ENCODE results near the gene ITGB1.
"Not testable (repeated sequence)": the region's sequence is repeated elsewhere in the genome, so short reads cannot be mapped to it uniquely, and the experiment has no call there.

ITGB1 gene

DNA sequence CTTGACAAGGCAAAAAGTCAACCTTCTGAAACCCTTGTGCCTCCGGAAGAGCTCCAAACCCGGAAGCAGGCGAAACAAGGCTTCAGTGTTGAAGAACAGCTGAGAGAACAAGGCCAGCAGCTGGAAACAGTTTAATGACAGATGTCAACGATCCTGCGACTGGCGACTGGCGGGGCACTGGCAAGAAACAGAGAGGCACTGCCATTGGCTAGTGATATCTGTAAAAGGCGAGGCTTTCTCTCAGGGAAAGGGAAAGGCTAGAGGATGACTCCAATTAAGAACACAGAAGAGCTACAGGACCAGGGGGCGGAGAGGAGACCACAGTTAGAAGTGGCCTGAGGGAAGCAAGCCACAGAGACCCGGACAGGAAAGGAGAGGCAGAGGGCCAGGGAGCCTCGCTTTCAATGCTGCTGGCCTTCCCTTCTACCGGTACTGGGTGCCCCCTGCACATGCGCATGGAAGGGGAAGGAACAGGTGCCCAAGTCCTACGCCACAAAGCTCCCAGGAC lies 19.4 kb downstream of the ITGB1 start:
- no peak for DNase-seq (ENCODE audit: low read depth, low spot score)

DNA sequence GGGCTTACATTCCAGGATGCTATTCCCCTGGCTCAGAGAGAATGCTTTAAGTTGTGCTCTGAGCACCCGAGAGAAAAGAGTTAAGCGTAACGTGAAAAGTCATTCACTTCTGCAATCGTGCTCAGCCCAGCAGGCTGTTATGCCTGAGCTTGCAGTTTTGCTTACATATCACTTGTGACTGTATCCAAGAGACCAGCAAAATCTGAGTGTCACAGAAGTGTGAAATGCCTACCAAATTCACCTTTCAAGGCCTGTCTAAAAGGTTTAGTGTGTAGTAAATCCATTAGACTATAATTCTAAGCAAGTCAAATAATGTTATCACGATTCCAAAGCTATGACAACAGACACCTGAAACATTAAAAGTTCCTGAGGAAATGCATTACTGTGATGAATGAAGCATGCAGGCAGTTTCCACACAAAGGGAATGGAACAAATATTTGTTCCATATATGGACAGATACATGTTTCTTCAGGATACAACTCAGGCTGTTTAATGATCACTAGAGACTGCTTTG lies 20.1 kb downstream of the ITGB1 start:
- no peak for DNase-seq (ENCODE audit: low read depth, low spot score)

DNA sequence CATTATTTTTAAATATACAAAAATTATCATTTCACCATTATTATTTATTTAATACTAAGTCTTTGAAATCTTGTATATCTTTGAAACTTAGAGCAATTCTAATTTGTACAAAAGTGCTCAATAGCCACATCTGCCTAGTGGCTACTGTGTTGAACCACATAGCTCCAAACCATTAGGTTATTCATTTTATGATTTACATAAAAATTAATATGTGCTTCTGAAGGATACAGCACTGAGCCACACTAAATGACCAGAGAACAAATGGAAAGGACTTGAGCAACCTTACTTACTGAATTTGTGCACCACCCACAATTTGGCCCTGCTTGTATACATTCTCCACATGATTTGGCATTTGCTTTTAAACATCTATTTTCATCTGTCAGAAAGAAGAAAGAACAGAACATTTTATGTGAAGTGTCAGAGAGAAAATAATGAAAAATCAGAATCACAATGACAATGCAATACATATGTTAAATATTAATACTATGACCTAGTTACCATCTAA lies 25.8 kb downstream of the ITGB1 start:
- no peak for DNase-seq (ENCODE audit: low read depth, low spot score)

DNA sequence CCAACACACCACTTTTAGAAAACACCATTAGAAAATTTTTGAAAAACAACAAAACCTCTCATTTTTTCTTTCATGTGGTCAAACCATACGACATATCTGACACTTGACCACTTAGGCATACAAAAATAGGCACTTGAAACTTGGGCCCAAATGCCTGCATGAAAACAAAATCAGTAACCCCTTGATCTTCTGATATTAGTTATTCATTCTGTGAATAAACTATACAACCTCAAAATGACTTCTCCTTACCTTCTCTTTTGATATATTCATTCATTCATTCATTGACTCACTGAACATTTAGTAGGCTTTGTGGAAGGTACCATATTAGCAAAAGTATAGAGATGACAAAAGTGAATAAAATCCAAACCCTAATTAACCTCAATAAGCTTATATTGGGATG lies 26.4 kb downstream of the ITGB1 start:
- DNase-seq (ENCODE audit: low read depth, low spot score) = no peak

DNA sequence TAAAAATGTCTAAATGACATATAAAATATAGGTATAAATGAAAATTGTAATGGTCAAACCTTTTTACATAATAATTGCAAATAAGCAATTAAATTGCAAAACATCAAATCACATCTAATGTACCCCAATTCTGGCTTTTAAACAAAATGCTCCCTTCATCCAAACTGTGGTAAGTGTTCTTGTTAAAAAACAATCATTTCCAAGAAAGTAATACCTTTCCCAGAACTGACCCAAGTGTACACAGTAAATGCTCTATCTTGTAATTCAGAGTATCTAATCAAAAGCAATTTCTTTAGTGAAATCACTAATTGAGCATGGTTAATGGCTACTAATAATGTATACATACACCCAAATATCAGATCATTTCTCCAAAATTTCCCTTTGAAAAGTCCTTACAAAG lies 28.0 kb downstream of the ITGB1 start:
- no peak for DNase-seq (ENCODE audit: low read depth, low spot score)

DNA sequence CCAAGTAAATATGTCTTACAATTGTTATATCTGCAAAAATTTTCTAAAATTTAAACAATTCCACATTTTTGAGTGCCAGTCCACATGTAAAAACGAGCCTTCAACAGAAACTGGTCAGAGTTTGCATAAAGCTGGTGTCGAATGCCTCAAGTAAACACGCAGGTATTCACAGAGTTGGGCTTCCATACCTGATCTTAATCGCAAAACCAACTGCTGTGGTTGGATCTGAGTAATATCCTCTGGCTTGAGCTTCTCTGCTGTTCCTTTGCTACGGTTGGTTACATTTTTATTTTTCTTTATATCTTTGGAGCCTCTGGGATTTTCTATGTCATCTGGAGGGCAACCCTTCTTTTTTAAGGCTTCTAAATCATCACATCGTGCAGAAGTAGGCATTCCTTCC lies 28.4 kb downstream of the ITGB1 start:
- DNase-seq (ENCODE audit: low read depth, low spot score) = no peak

DNA sequence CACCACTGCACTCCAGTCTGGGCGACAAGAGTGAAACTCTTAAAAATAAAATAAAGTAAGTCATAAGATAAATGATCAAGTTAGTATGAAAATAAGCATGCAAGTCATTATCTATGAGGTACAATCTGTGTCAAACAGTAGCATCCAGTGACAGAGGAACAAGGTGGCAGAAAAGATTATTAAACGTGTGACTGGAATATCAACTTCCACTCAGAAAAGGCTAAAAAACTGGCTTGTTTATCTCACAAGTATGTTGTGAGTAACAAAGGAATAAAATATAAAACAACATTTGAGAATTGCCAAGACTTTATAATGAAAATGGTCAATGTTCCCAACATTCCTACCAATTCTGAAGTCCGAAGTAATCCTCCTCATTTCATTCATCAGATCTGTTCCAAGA lies 30.3 kb downstream of the ITGB1 start:
- no peak for DNase-seq (ENCODE audit: low read depth, low spot score)

DNA sequence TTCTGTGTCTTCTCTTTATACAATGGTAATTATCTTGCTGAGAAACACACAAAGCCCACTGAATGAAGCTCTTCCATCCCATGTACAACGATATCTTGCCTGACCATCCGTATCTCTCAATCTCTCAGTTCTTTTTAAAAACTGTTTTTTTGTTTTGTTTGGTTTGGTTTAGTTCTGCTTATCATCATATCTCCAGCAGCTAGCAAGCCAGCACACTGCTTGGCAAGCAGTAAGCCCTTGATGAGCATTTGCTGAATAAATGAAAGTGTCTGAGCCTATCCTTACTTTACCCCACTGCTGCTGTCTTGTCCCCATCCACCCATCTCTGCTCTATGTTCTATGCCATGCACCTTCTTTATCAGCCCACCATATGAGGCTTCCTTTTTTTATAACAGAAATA lies 34.2 kb downstream of the ITGB1 start:
- no peak for DNase-seq (ENCODE audit: low read depth, low spot score)

DNA sequence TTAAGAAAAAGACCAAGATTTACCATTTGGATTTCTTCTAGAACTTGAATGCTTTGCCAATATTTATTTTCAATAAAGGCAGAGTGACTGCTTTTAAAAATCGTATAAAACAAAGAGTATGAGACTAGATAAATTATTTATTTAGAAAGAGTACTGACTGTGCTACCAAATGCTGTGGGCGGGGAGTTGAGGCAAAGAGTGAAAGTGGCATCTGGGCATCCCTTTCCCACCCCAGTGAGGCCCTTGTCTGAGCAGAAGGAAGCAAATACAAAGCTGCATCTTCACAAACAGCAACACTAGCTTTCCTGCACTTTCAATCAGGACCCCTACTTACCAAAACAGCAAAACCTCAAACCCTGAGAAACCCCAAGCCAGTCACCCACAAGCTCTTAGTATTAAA lies 34.9 kb downstream of the ITGB1 start:
- no peak for DNase-seq (ENCODE audit: low read depth, low spot score)

DNA sequence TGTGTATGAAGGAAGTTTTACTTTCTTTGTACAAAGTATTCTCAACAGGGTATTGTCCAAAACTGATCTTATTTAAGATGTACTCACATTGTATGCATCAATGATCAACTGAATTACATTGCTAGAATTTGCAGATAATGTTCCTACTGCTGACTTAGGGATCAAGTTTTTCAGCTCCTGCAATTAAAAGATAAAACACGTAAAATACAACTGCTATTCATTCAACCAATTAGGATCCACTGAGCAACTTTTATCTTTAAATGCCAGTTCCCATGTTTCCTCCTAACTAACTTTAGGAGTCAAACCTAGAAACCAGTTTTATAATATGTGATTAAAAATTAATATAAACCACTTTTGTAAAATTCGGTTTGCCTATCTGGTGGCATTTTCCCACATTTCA lies 35.9 kb downstream of the ITGB1 start:
- no peak for DNase-seq (ENCODE audit: low read depth, low spot score)

DNA sequence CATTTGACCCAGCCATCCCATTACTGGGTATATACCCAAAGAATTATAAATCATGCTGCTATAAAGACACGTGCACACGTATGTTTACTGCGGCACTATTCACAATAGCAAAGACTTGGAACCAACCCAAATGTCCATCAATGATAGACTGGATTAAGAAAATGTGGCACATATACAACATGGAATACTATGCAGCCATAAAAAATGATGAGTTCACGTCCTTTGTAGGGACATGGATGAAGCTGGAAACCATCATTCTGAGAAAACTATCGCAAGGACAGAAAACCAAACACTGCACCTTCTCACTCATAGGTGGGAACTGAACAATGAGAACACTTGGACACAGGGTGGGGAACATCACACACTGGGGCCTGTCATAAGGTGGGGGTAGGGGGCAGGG lies 40.2 kb downstream of the ITGB1 start:
- DNase-seq (ENCODE audit: low read depth, low spot score) = not testable (repeated sequence)

DNA sequence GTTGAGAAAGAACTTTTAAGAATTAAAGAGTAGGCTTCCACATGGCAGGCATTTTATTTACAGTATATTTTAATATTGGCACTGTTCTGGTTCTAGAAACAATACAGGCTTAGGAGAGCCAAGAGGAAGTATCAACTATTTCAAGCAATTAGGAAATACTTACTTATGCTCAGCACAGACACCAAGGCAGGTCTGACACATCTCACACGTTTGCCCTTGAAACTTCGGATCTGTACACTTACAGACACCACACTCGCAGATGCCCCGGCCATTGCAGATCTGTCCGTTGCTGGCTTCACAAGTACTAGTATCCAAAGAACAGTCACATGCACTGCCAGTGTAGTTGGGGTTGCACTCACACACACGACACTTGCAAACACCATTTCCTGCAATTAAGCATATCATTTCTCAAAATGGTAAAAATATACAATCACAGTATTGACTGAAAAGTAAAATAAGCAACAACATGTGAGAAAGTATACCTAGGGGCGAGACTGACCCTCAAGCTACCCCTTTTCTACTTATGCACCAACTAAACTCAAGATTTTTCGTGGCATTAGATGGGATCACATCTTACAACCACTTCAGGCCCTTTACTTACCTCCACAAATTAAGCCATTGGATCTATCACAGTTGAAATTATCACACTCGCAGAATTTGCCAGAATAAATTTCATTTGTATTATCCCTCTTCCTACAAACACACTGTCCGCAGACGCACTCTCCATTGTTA lies 46.6 kb downstream of the ITGB1 start:
- DNase-seq (ENCODE audit: low read depth, low spot score) = no peak

DNA sequence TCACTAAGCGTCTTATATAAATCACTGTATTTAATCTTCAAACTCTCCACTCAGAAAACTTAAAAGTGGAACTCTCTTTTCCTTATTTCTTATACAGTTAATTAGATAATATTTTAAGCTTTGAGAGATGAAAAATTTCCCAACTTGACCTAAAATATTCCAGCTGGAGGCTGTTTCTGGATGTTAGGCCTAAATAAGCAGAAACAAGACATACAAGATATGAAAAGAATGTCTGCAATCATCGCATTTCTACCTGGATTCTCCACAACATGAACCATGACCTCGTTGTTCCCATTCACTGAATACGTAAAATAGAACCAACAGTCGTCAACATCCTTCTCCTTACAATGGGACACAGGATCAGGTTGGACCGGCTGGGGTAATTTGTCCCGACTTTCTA lies 48.1 kb downstream of the ITGB1 start:
- DNase-seq (ENCODE audit: low read depth, low spot score) = not testable (repeated sequence)

DNA sequence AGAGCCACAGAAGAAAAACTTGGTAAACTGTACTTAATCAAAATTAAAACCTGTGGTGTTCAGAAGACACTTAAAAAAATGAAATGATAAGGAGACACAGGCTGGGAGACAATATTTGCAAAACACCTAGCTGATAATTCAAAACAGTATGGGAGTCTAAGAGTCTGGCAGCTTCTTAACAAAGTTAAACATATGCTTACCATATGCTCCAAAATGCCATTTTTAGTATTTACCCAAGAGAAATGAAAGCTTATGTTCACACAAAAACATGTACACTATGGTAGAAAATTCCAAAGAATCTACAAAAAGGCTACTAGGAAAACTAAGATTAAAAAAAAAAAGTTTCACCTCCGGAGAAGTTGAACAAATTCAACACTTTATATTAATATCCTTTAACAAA lies 48.6 kb downstream of the ITGB1 start:
- DNase-seq (ENCODE audit: low read depth, low spot score) = no peak

DNA sequence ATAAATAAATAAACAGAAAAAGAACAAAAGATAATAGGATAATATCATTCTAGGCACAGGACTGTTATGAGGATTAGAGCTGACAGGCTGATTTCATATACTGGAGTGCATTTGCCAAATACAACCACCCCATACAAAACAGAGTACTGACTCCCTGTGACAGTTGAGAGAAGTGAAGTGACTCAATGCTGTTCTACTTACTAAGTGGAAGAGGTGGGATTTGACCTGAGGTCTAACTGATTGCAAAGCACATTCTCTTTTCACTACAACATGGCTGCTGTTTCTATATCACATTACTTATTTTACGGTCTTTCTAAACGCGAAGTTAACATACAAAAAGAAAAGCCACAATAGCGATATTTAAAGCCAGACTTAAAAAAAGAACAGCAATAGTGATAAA lies 51.4 kb downstream of the ITGB1 start:
- DNase-seq (ENCODE audit: low read depth, low spot score) = no peak

DNA sequence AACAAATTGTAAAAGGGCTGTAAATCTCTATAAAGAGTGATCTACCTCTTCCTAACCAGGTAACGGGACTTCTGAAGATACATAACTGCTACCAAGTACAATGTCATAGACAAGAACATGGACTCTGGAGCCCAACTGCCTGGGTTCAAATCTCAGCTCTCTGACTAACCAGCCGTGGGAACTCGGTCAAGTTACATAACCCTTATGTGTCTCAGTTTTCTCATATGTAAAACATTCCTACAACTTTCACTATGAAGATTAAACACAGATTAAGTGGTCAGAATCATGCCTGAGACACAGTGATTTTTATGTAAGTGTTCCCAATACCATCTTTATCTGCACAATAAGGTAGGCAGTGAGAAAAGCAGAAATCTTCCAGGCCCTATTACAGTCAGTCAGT lies 52.6 kb downstream of the ITGB1 start:
- DNase-seq (ENCODE audit: low read depth, low spot score) = no peak

DNA sequence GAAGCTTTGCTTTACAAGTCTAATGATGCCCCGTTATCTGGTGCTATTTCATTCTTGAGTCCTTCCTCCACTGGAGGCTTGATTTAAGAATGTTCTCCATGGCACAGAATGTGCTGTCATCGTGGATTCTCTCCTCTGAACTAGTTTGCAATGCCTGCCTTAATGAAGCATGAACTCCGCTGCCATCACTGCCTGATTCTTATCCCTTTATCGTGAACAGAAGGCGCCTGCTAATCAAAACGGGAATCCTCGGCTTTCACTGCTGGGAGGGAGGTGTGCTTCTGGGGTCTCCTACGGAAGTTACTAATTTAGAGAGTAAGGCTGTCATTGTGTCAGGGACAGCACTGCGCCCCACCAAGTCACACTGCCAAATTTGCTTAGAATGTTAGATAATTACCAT lies 56.2 kb downstream of the ITGB1 start:
- no peak for DNase-seq (ENCODE audit: low read depth, low spot score)

DNA sequence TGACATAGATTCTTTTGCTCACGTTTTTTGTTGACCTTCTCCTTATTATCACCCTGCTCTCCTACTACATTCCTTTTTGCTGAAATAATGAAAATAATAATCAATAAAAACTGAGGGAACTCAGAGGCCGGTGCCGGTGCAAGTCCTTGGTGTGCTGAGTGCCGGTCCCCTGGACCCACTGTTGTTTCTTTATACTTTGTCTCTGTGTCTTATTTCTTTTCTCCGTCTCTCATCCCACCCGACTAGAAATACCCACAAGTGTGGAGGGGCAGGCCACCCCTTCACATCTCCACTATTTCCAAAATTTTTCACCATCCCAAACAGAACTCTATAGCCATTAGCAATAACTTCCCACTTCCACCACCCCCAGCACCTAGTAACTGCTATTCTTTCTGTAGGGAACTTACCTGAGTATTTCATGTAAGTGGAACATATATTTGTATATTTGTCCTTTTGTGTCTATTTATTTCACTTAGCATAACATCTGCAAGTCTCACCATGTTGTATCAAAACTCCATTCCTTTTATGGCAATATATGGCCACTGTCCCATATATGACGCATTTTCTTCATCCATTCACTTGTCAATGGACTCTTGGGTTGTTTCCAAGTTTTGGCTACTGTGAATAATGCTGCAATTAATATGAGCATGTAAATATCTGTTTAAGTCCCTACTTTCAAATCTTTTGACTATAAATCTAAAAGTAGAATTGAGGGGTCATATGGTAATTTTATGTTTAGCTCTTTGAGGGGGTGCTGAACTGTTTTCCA lies 62.6 kb downstream of the ITGB1 start:
- not testable (repeated sequence) for DNase-seq (ENCODE audit: low read depth, low spot score)

DNA sequence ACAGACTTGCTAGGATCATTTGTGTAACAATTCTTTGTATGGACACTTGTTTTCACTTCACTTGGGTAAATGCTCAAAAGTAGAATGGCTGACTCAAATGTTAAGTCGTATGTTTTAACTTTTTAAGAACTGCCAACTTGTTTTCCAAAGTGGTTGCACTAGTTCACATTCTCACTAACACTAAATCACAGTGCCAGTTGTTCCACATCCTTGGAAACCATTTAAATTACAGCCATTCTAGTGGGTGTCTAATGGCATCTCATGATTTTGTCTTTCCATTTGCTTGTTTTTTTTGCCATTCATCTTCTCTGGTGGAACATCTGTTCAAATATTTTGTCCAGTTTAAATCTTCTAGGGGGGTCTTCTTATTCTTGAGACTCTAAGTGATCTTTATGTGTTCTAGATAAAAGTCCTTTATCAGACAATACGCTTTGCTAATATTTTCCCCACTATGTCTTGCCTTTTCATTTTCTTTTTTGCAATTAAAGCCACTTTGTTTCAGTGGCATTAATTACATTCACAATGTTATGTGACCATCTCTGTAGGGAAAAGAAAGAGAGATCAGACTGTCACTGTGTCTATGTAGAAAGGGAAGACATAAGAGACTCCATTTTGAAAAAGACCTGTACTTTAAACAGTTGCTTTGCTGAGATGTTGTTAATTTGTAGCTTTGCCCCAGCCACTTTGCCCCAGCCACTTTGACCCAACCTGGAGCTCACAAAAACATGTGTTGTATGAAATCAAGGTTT lies 63.9 kb downstream of the ITGB1 start:
- DNase-seq (ENCODE audit: low read depth, low spot score) = no peak

DNA sequence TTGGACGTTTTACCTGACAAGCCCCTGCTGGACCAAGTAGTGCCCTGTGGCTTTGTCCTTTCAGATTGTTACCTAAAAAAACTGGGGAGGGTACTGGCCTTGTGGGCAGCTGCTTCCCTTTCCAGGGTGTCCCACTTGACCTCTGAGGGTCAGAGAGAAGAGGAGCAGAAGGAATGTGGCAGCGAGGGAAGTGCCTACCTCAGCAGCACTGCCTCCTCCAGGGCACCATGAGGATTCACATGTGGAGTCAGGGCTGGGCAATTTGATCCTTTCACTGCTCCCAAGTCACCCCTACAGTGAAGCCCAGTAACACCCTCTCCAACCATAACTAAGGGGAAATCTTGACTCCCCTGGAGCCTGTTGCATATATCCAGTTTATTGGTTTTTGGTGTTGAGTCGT lies 64.6 kb downstream of the ITGB1 start:
- DNase-seq (ENCODE audit: low read depth, low spot score) = no peak

DNA sequence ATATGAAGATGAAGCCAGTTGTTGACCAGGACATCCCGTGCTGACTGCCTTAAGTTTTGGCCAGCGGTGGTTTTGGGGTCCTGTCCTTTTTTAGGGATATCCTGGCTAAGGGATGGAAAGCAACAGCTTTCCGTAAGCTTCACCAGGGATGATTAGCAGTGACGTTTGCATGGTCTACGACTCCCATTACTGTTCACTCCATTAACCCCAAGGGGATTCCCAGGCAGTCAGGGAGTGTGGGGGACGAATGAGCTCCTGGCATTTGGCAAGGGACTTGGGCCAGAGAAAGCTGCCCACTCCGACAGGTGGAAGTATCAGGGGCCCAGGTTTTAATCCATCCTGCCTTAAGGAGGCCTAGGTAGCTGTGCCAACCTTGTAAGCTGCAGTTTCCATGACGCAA lies 66.8 kb downstream of the ITGB1 start:
- DNase-seq (ENCODE audit: low read depth, low spot score) = no peak

DNA sequence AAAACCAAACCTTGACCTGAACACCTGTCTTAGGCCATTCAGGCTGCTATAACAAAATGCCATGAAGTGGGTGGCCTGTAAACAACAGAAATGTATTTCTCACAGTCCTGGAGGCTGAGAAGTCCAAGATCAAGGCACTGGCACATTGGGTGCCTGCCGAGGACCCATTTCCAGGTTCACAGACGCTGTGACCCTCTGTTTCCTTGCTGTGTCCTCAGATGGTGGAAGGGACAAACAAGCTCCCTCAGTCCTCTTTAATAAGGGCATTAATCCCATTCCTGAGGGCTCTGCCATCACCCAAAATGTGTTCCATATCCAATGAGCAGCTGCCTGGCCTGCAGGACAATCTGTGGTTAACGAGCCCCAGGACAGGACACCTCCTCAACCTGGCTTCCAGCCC lies 67.6 kb downstream of the ITGB1 start:
- no peak for DNase-seq (ENCODE audit: low read depth, low spot score)

All from activated naive CD8-positive, alpha-beta T cell treated with anti-CD3 and anti-CD28 coated beads, Interleukin-2, amount 50 U/mL, for 16 hours (primary cell).